Endodermal cell (in vitro differentiated cells): Measurements from ENCODE around the gene CAV3. TPM values are rescaled to one million over a fixed set of nuclear protein-coding genes. Genes with fewer than 3 reads are reported as not detected.

Experiments
- DNase-seq: peaks from one replicate; pipeline ENCODE4 v3.0.0-alpha.2; 2017
- H3K27ac ChIP-seq: 2 replicates; pipeline ENCODE4 v1.5.1; 2013; ENCODE audit warnings: mild to moderate bottlenecking, low read depth, low read length, moderate library complexity
- H3K27me3 ChIP-seq: 2 replicates; pipeline ENCODE4 v1.6.1; 2013; ENCODE audit warnings: mild to moderate bottlenecking, low read length, moderate library complexity; ENCODE audit not compliant: insufficient read depth, control insufficient read depth, poor library complexity, severe bottlenecking
- H3K36me3 ChIP-seq: 2 replicates; pipeline ENCODE4 v1.7.0; 2013; ENCODE audit warnings: mild to moderate bottlenecking, low read length, moderate library complexity; ENCODE audit not compliant: control insufficient read depth, insufficient read depth
- H3K4me1 ChIP-seq: one replicate; pipeline ENCODE4 v1.7.0; 2013; ENCODE audit warnings: low read length; ENCODE audit not compliant: control insufficient read depth, insufficient read depth
- H3K4me3 ChIP-seq: 2 replicates; pipeline ENCODE4 v1.5.1; 2013; ENCODE audit warnings: mild to moderate bottlenecking, low read length, moderate library complexity
- H3K9ac ChIP-seq: 2 replicates; pipeline ENCODE4 v1.6.1; 2013; ENCODE audit warnings: mild to moderate bottlenecking, low read length, moderate library complexity; ENCODE audit not compliant: poor library complexity, severe bottlenecking; ENCODE audit errors: extremely low read depth
- H3K9me3 ChIP-seq: 2 replicates; pipeline ENCODE4 v1.6.1; 2013; ENCODE audit warnings: mild to moderate bottlenecking, low read length, moderate library complexity; ENCODE audit not compliant: control insufficient read depth
- H3K27ac Mint-ChIP-seq: 2 replicates; pipeline ENCODE4 v1.8.0; 2020; ENCODE audit warnings: mixed read lengths
- H3K27me3 Mint-ChIP-seq: 2 replicates; pipeline ENCODE4 v1.8.0; 2021; ENCODE audit warnings: mild to moderate bottlenecking, mixed read lengths; ENCODE audit not compliant: insufficient read depth
- H3K36me3 Mint-ChIP-seq: 2 replicates; pipeline ENCODE4 v1.8.0; 2020; ENCODE audit warnings: low read depth, mixed read lengths
- H3K4me1 Mint-ChIP-seq: 2 replicates; pipeline ENCODE4 v1.8.0; 2020; ENCODE audit warnings: mixed read lengths
- H3K4me3 Mint-ChIP-seq: 2 replicates; pipeline ENCODE4 v1.8.0; 2020; ENCODE audit warnings: mild to moderate bottlenecking, moderate library complexity, mixed read lengths
- H3K9me3 Mint-ChIP-seq: 2 replicates; pipeline ENCODE4 v1.8.0; 2020; ENCODE audit warnings: mild to moderate bottlenecking, mixed read lengths
- WGBS, 2 experiments: methylation state at CpG; one replicate each; pipeline versions ENCODE4 v1.1.5 to v1.1.7; 2013; ENCODE audit warnings: missing lambda C conversion rate in 2 of 2, mixed read lengths in 1 of 2; ENCODE audit not compliant: insufficient coverage in 1 of 2, insufficient read length in 1 of 2; 5-methylcytosine and 5-hydroxymethylcytosine counted together
- total RNA-seq, 2 donors: library from RNA; stranded (reverse); fragmentation: NEBNext Ultra II Directional in 1 of 2; extraction: Animal tissue kit (Norgen Biotek cat#: 25700) in 1 of 2; gene quantifications; 2 replicates in 1 of 2; 3 replicates in 1 of 2; pipeline ENCODE4 v1.2.1, GENCODE V29; 2021
- TF ChIP-seq, protein P1 (sequence below): fragments of 200-600 bp; sonication (generic); conservative IDR thresholded peaks from 2 replicates; pipeline ENCODE4 v1.5.0; 2021; ENCODE audit warnings: antibody characterized with exemption, mild to moderate bottlenecking

Gene CAV3
- total RNA-seq, 2 donors from 2014 or later: not detected

GRCh38 chr3:8746780-8747345 lies 13.3 kb downstream of the CAV3 start:
- WGBS, 2 experiments: 92 to 100% methylated on average over 4 to 7 of the region's 7 CpGs
- no peaks in the 10 kb centered on the region for H3K4me1 ChIP-seq
- H3K9me3 ChIP-seq: no peaks in the 10 kb centered on the region
- no peaks in the 10 kb centered on the region for H3K27me3 Mint-ChIP-seq
- peaks cover 9% of the 10 kb centered on the region for H3K4me1 Mint-ChIP-seq
- H3K9me3 Mint-ChIP-seq: no peaks in the 10 kb centered on the region
- H3K27ac ChIP-seq: no peak overlapping the region
- no peak for DNase-seq
- H3K27ac Mint-ChIP-seq: no peak overlapping the region
- no peak overlapping the region for H3K4me3 ChIP-seq
- TF ChIP-seq, protein P1, sequence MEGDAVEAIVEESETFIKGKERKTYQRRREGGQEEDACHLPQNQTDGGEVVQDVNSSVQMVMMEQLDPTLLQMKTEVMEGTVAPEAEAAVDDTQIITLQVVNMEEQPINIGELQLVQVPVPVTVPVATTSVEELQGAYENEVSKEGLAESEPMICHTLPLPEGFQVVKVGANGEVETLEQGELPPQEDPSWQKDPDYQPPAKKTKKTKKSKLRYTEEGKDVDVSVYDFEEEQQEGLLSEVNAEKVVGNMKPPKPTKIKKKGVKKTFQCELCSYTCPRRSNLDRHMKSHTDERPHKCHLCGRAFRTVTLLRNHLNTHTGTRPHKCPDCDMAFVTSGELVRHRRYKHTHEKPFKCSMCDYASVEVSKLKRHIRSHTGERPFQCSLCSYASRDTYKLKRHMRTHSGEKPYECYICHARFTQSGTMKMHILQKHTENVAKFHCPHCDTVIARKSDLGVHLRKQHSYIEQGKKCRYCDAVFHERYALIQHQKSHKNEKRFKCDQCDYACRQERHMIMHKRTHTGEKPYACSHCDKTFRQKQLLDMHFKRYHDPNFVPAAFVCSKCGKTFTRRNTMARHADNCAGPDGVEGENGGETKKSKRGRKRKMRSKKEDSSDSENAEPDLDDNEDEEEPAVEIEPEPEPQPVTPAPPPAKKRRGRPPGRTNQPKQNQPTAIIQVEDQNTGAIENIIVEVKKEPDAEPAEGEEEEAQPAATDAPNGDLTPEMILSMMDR: no peak
- no peaks in the 10 kb centered on the region for H3K36me3 ChIP-seq
- H3K36me3 Mint-ChIP-seq: no peaks in the 10 kb centered on the region
- no peak overlapping the region for H3K9ac ChIP-seq
- no peaks in the 10 kb centered on the region for H3K27me3 ChIP-seq
- H3K4me3 Mint-ChIP-seq: no peak overlapping the region

DNA sequence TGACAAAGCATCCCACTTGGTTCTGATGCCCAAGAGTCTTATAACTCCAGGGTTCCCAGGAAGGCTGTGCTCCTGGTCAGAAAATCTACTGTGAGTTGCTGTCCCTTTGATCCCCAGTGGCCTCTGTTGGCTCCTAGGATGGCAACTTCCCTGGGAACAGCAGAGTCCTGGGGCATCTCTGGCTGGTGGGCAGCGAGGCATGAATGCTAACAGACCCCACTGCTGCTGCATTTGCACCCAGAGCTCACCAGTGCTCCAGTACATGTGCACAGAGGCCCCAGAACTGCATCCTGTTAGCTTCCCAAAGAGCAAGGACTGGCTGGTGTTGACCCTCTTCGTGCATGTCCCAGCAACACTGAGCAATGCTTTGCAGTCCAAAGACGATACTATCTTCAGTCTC lies 15.7 kb downstream of the CAV3 start:
- DNase-seq: no peak
- TF ChIP-seq, protein P1: no peak
- Mint-ChIP-seq H3K4me1 (no peaks in the 10 kb centered on the region), H3K27ac (no peak overlapping the region), H3K36me3 (peaks cover 10% of the 10 kb centered on the region), H3K27me3 (peaks cover 2% of the 10 kb centered on the region), H3K4me3 (no peak overlapping the region), H3K9me3 (no peaks in the 10 kb centered on the region)
- Histone ChIP-seq H3K4me1 (no peaks in the 10 kb centered on the region), H3K27ac (no peak overlapping the region), H3K27me3 (no peaks in the 10 kb centered on the region), H3K36me3 (no peaks in the 10 kb centered on the region), H3K4me3 (no peak overlapping the region), H3K9ac (no peak overlapping the region), H3K9me3 (no peaks in the 10 kb centered on the region)
- 90 to 100% methylated on average over 3 of the region's 3 CpGs for WGBS, 2 experiments

- Histone ChIP-seq H3K36me3 (no peaks in the 10 kb centered on the region), H3K4me1 (no peaks in the 10 kb centered on the region), H3K4me3 (no peak overlapping the region), H3K27ac (no peak overlapping the region), H3K9me3 (no peaks in the 10 kb centered on the region), H3K27me3 (no peaks in the 10 kb centered on the region), H3K9ac (no peak overlapping the region)
- TF ChIP-seq, protein P1: no peak
- Mint-ChIP-seq H3K36me3 (peaks cover 10% of the 10 kb centered on the region), H3K4me3 (no peak overlapping the region), H3K9me3 (no peaks in the 10 kb centered on the region), H3K4me1 (no peaks in the 10 kb centered on the region), H3K27me3 (peaks cover 2% of the 10 kb centered on the region), H3K27ac (no peak overlapping the region)
- DNase-seq: no peak
- WGBS, 2 experiments: 95 to 97% methylated on average over 14 of the region's 14 CpGs
Measured at GRCh38 chr3:8752832-8753231, 19.2 kb downstream of the CAV3 start.
